Measurements from ENCODE around the gene ZDHHC1.

The ZDHHC1 gene

GRCh38 chr16:67433131-67433719 lies 16.9 kb upstream of the ZDHHC1 start:
- DNase-seq (ENCODE audit: low read depth) = no peak
- TF ChIP-seq, protein P1, sequence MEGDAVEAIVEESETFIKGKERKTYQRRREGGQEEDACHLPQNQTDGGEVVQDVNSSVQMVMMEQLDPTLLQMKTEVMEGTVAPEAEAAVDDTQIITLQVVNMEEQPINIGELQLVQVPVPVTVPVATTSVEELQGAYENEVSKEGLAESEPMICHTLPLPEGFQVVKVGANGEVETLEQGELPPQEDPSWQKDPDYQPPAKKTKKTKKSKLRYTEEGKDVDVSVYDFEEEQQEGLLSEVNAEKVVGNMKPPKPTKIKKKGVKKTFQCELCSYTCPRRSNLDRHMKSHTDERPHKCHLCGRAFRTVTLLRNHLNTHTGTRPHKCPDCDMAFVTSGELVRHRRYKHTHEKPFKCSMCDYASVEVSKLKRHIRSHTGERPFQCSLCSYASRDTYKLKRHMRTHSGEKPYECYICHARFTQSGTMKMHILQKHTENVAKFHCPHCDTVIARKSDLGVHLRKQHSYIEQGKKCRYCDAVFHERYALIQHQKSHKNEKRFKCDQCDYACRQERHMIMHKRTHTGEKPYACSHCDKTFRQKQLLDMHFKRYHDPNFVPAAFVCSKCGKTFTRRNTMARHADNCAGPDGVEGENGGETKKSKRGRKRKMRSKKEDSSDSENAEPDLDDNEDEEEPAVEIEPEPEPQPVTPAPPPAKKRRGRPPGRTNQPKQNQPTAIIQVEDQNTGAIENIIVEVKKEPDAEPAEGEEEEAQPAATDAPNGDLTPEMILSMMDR (conservative IDR thresholded peaks at IDR 0.05; ENCODE audit: control insufficient read depth, insufficient read depth, low read depth, low read length) = no peak
- H3K4me3 ChIP-seq (ENCODE audit: control insufficient read depth, low read depth, low read length) = no peak overlapping the region

- no peak for DNase-seq (ENCODE audit: low read depth)
- H3K4me3 ChIP-seq (ENCODE audit: control insufficient read depth, low read depth, low read length) = no peak overlapping the region
- TF ChIP-seq, protein P1 (conservative IDR thresholded peaks at IDR 0.05; ENCODE audit: control insufficient read depth, insufficient read depth, low read depth, low read length) = no peak
Measured at GRCh38 chr16:67432506-67432890, 16.2 kb upstream of the ZDHHC1 start.

DNA sequence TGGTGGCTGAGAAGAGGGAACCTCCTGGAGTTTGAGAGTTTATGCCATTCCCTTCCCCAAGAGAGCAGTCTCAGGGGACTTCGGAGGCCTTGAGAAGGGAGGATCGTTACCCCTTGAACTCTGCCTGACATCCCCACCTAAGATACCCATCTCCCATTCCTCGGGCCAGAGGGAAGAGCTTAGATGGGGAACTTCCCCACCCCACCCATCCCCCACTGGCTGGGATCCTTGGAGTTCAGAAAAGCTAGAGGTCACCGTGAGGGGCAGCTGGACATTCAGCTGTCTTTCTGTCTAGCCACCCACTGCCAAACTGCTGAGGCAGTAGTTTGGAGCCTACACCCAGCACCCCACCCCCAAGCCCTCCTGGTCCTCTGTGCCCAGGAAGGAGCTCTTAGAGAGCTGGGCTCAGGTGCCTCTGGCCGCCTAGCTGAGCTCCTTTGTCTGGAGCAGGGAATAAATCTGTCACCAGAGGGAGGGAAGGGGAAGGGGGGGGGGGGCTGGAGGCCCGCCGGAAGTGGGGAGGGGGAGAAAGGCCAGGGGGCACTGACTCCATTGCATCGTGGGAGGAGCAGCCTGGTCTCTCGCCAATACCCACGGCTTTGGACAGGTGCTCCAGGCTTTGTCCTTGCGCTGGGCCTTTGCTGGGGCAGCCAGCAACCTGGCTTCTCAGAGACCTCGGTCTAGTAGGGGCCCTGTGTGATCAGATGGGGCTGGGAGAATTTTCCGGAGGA lies 15.7 kb upstream of the ZDHHC1 start:
- H3K4me3 ChIP-seq (ENCODE audit: control insufficient read depth, low read depth, low read length) = no peak overlapping the region
- TF ChIP-seq, protein P1 (conservative IDR thresholded peaks at IDR 0.05; ENCODE audit: control insufficient read depth, insufficient read depth, low read depth, low read length) = no peak
- DNase-seq (ENCODE audit: low read depth) = no peak

DNA sequence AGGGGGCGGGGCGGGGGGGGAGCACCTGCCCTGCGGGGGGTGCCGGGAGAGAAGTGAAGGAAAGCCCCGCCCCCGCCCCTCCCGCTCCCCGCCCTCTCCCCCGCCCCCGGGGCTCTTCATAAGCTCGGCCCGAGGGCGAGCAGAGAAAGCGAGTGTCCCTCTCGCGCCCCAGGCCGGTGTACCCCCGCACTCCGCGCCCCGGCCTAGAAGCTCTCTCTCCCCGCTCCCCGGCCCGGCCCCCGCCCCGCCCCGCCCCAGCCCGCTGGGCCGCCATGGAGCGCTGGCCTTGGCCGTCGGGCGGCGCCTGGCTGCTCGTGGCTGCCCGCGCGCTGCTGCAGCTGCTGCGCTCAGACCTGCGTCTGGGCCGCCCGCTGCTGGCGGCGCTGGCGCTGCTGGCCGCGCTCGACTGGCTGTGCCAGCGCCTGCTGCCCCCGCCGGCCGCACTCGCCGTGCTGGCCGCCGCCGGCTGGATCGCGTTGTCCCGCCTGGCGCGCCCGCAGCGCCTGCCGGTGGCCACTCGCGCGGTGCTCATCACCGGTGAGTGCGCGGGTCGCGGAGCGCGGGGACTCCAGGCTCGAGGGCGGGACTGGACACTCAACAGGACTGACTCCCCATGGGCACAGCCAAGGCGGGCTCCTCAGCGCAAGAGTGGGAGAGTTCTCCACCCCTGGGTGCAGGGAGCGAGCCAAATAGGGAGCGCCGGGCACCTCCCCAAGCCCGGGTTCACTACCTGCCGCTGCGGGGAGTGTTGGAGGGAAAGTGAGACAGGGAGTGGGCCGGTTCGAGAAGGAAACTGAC lies 14.9 kb upstream of the ZDHHC1 start, which contains the start of gene HSD11B2:
HSD11B2 (plus strand) TSS at position 145 of the 798 bp plus-strand sequence; CDS start at position 273, 128 bp downstream.
- no peak for DNase-seq (ENCODE audit: low read depth)
- TF ChIP-seq, protein P1 (conservative IDR thresholded peaks at IDR 0.05; ENCODE audit: control insufficient read depth, insufficient read depth, low read depth, low read length) = no peak
- H3K4me3 ChIP-seq (ENCODE audit: control insufficient read depth, low read depth, low read length) = peak within 1 kb of the TSS; percentile 7

GRCh38 chr16:67430504-67430976 lies 14.3 kb upstream of the ZDHHC1 start:
- TF ChIP-seq, protein P1 (conservative IDR thresholded peaks at IDR 0.05; ENCODE audit: control insufficient read depth, insufficient read depth, low read depth, low read length) = no peak
- peak overlapping the region; percentile 7 for H3K4me3 ChIP-seq (ENCODE audit: control insufficient read depth, low read depth, low read length)
- DNase-seq (ENCODE audit: low read depth) = no peak

DNA sequence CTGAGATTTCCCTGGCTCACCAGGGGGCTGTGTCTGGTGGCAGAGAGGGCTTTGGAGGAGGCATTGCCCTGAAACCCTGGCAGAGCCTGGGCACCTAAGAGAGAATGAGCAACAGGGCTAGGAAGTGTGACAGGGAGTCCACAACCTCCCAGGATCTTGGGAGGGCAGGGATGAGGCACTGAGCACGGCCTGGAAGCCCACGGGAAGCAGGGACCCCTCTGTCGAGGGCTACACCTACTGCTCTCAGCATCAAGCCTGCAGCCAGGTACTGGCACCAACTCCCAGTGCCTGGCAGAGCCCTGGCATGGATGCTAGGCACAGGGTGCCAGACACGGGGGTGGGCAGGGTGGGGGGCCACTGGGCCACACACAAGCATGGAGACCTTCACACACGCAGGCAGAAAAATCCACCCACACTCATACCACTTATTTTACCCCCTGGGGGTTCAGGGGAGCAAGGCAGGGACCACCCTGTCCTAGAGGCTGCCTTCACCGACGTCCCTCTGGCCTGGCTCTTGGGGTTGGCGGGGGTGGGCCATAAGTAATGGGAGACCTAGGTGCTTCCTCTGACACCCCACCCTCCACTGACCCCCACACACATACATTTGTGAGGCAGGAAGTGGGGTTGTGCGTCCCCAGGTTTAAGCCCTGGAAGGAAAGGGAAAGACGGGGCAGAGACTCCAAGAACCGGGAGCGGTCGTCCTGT lies 13.7 kb upstream of the ZDHHC1 start:
- no peak for DNase-seq (ENCODE audit: low read depth)
- TF ChIP-seq, protein P1 (conservative IDR thresholded peaks at IDR 0.05; ENCODE audit: control insufficient read depth, insufficient read depth, low read depth, low read length) = no peak
- H3K4me3 ChIP-seq (ENCODE audit: control insufficient read depth, low read depth, low read length) = no peak overlapping the region

All from fibroblast of mammary gland (primary cell).